ENCODE results near the gene NARF. TPM values are rescaled to one million over a fixed set of nuclear protein-coding genes. Genes with fewer than 3 reads are reported as not detected.

The NARF gene
- total RNA-seq, 1 donor from 2014 or later, result 52.4 TPM

DNA sequence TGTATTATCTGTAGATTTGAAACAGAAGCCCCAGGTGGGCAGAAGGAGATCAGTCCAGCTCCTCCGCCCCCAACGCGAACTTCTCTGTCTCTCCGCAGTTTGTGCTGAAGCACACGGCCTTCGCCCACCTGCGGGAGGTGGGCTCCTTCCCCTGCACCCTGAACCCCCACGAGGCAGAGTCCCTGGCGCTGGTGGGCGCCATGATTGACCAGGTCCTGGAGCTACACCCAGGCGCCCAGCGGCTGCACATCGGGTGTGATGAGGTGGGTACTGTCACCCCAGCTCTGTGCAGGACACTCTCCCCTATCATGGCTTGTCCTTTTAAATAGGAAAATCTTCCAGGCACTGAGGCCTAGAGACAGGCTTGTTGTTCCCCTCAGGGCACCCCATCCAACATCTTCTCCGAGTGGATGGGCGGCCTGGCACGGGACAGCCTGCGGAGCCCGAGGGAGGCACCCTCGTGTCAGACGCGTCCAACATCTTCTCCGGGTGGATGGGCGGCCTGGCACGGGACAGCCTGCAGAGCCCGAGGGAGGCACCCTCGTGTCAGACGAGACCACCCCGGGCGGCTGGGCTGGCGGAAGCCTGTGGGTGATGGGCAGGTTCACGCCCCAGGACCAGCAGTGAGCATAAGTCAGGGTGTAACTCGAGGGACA is 24.9 kb upstream of the NARF start:
- no peak for DNase-seq (ENCODE audit: low read depth)

- DNase-seq (ENCODE audit: low read depth), result no peak
Measured at GRCh38 chr17:82434216-82434565, 24.4 kb upstream of the NARF start.

GRCh38 chr17:82435103-82435502 is 23.4 kb upstream of the NARF start:
- DNase-seq (ENCODE audit: low read depth), result peak; percentile 13

DNA sequence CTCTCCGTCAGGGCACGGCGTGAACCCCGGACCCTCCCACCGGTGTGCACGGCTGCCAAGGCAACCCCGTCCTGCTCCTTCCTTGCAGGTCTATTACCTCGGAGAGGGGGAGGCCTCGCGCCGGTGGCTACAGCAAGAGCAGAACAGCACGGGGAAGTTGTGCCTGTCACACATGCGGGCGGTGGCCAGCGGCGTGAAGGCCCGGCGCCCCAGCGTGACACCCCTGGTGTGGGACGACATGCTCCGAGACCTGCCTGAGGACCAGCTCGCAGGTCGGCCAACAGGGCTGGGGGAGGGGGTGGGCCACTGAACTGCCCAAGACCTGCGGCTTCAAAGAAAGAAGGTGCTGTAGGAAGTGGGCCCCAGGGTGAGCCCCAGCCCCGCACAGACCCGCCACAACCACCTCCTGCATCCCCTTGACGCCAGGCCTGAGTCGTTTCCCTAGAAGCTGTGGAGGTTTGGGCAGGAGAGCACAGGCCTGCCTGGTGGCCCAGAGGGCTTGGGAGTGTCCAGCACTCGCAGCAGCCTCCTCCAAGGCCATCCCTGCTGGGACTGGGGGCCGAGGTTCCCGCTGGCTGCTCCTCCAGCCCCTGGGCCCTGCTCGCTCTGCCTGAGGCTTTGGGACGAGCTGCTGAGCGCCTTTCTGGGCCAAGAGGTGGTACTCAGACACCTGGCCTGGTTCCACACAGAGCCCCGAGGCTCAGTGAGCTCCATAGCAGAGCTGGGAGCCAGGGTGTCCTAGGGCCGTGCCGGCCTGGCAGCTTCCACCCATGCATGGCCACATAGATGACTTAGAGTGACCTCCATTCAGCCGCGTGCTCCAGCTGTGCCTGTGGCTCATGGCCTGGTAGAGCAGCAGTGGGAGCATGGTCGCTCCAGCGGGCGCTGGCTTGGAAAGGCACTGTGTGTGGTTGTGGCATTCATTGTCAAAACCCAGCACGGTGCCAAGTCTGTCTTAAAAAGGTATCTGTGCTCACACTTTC is 22.6 kb upstream of the NARF start:
- DNase-seq (ENCODE audit: low read depth), result peak; percentile 33

DNA sequence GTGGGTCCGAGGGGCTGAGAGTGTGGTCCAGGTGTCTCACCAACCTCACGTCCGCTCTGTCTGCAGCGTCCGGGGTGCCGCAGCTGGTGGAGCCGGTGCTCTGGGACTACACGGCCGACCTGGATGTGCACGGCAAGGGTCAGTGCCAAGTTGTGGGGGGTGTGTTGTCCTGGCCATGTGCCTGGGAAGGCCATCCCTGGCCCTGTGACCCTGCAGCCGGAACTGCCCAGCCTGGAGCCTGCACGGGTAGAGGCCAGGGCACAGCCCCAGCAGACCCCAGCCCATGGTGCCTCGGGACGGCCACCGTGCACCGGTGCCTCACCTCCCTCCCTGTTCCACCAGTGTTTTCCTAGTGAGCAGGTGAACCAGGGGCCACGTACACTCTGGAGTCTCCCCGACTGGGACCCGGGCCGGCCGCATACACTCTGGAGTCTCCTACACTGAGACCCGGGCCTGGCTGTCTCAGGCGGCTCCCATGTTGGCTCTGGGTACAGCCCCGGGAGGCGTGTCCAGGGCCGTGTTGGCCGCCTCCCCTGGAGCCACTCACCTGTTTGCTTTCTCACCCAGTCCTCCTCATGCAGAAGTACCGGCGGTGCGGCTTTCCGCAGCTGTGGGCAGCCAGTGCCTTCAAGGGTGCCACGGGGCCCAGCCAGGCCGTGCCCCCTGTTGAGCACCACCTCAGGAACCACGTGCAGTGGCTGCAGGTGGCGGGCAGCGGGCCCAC is 21.8 kb upstream of the NARF start:
- DNase-seq (ENCODE audit: low read depth), result no peak

DNA sequence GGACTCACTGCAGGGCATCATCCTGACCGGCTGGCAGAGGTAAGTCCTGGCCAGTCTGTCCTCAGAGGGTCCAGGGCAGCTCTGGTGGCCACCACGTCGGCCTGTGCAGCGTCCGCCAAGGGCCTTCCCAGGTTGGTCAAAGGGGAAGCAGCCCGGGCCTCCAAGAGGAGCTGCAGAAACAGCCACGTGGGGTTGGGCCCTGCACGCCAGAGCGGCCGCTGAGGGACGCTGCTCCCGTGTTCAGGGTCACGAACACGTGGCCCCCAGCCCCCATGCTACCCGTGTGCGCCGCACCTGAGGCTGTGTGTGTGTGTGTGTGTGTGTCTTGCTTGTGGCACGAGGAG is 21.2 kb upstream of the NARF start:
- DNase-seq (ENCODE audit: low read depth), result no peak

GRCh38 chr17:82438401-82439193 is 19.9 kb upstream of the NARF start:
- no peak for DNase-seq (ENCODE audit: low read depth)

GRCh38 chr17:82439194-82439828 is 19.2 kb upstream of the NARF start:
- no peak for DNase-seq (ENCODE audit: low read depth)

DNA sequence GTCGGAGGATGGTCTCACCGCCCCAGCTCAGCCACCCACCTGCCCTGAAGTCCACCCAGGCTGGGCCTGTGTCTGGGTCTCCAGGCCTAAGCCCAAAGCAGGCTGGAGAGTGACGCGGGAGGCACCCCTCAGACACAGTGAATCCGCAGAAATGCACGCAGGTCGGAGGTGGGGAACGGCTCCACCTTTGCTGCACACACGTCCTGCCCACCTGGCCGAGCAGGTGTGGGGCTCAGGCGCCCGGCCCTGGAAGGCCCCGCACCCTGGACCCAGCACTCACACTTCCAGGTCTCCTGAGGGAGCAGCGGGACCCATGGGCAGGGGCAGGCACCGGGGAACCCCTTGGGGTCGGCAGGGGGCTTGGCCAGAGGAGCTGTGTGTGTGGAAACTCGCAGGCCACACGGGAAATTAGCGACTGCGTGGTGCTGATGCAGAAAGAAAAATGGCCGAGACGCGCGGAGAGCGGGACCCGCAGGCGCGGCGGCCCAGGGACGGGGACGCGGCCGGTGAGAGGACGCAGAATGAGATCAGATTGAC is 18.6 kb upstream of the NARF start:
- DNase-seq (ENCODE audit: low read depth), result no peak

DNA sequence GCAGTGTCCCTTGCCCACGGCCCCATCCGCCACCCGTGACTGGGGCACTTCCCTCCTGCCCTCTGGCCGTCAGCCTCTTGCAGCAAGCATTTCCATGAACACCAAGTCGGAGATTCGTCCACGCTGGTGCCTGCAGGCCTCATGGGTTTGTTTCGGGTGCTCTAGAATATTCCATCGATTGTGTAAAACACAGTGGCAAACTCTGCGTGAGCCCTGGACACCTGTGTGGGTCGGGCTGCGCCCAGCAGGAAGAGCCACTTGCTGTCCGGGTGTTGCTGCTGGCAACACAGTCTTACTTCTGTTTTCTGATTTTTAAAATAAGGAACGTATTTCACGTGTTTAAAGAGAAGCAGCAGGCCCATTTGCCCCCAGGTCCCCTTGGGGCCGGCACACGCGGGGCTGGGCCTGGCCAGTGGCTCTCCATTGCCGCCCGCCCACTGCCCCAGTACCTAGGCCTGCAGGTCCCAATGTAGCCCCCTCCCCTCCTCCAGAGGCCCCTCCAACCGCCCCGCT is 18.0 kb upstream of the NARF start:
- DNase-seq (ENCODE audit: low read depth), result no peak

GRCh38 chr17:82440991-82441627 is 17.4 kb upstream of the NARF start:
- DNase-seq (ENCODE audit: low read depth), result no peak

- DNase-seq (ENCODE audit: low read depth), result no peak
Measured at GRCh38 chr17:82441691-82442487, 16.7 kb upstream of the NARF start.

DNA sequence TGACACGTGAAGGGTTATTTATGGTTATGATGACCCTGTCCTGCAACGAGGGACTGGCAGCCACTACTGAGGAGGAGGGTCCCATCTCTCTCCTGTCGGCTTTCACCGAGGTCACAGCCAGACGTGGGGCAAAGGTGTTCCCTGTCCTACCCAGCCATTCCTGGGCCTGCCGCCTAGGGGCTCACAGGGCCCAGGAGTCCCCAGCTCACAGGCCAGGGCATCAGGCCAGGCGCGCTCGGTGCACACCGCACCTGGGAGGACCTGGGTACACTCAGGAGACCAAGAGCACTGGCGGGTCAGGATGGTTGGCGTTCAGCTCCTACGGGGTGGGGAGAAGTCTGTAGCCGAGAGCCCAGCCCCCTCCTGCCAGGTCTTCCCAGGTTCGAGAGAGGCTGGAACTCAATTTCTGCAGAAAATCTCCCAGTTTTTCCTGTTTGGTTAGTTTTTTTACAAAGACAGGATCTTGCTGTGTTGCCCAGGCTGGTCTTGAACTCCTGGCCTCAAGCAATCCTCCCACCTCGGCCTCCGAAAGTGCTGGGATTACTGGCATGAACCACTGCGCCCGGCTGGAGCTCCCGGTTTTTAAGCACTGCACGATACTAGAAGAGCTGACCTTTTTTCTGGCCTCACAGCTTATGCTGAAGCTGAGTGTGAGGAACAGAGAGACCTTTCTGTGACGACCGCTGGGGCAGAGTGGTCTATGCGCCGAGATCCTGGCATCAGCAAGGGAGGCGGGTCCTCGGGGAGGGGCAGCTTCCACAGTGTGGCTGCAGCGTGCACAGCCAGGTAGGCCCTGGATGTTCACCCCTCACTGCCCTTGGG is 15.7 kb upstream of the NARF start:
- DNase-seq (ENCODE audit: low read depth), result no peak

- no peak for DNase-seq (ENCODE audit: low read depth)
Measured at GRCh38 chr17:82443465-82444283, 14.9 kb upstream of the NARF start.

DNA sequence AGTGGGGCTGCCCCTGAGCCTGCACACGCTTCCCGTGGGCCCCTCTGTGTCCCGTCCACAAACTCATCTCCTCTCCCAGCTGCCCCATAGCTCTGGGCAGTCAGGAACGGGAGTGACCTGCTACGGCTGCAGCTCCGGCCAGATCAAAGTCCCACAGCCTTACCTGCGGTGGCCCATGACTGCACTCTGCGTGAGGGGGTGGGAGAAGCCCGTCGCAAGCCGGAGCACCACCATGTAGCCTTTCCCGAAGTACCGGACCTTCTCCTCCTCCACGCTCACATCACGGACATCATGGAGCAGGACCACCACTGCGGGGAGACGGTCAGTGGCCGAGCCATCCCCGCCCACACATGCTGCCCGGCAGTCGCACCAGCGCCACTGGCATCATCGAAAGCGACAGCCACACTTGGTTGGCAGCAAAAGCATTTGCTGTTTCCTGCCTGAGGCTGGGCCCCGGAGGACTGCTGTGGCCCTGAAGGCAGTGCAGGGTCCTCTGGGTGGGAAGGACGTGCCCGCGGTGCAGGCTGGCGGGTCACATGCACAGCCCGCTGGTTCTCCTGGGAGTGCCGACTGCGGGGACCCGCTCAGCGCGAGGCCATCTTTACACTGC is 14.2 kb upstream of the NARF start:
- DNase-seq (ENCODE audit: low read depth), result no peak

DNA sequence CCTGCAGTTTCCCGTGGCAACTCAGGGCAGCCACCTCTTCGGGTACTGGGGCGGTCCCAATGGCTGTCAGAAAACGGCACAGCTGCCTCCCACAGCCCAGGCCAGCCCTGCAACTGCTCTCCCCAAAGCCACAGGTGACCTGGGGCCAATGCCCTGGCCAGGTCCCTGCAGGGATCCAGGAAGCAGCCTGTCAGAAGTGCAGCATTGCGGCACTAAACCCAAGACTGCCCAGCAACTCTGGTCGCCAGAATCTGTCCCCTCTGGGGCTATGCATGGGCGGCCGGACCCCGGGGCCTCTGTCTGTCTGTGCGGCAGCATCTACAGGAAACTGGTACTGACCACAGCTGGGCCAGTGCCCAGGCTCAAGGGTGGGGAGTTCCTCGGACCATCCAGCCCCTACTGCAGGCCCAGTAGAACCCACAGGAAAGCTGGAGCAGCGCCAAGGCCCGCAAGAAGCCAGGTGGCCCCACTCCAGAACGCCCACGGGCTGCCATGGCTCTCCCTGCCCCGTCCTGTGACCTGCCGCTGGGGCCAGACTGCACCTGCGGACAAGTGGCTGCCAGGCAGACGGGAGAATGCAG is 13.5 kb upstream of the NARF start:
- no peak for DNase-seq (ENCODE audit: low read depth)

DNA sequence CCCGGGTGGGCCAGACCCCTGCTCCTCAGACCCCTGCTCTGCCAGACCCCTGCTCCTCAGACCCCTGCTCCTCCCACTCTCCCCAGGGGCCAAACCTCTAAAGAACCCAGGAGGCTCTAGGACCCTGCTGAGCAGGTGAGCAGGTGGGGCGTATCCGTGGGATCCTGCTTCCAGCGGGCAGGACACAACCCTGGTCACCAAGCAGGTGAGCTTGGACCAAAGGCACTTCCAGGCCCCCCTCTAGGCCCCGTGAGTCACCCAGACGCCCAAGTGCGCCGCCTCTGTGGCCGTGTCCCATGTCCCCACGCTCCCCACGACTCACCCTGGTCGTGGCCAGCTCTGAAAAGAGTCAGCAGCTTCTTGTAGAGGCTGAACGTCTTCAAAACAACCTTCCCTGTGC is 13.0 kb upstream of the NARF start:
- DNase-seq (ENCODE audit: low read depth), result no peak
